GM21576 (cell line): ENCODE measurements around the gene PCDHGB7.
"Not testable (repeated sequence)": the region's sequence is repeated elsewhere in the genome, so short reads cannot be mapped to it uniquely, and the experiment has no call there.

Experiments
- ATAC-seq: cut with Tn5 transposase; IDR thresholded peaks from one replicate; pipeline ENCODE4 v1.9.1; 2021; ENCODE audit warnings: mild to moderate bottlenecking, moderate library complexity; ENCODE audit not compliant: unreplicated experiment

Gene PCDHGB7

DNA sequence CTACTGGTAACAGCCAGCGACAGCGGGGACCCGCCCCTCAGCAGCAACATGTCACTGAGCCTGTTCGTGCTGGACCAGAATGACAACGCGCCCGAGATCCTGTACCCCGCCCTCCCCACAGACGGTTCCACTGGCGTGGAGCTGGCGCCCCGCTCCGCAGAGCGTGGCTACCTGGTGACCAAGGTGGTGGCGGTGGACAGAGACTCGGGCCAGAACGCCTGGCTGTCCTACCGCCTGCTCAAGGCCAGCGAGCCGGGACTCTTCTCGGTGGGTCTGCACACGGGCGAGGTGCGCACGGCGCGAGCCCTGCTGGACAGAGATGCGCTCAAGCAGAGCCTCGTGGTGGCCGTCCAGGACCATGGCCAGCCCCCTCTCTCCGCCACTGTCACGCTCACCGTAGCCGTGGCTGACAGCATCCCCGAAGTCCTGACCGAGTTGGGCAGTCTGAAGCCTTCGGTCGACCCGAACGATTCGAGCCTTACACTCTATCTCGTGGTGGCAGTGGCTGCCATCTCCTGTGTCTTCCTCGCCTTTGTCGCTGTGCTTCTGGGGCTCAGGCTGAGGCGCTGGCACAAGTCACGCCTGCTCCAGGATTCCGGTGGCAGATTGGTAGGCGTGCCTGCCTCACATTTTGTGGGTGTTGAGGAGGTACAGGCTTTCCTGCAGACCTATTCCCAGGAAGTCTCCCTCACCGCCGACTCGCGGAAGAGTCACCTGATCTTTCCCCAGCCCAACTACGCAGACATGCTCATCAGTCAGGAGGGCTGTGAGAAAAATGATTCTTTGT, 22.9 kb upstream of the PCDHGB7 start:
- not testable (repeated sequence) for ATAC-seq

DNA sequence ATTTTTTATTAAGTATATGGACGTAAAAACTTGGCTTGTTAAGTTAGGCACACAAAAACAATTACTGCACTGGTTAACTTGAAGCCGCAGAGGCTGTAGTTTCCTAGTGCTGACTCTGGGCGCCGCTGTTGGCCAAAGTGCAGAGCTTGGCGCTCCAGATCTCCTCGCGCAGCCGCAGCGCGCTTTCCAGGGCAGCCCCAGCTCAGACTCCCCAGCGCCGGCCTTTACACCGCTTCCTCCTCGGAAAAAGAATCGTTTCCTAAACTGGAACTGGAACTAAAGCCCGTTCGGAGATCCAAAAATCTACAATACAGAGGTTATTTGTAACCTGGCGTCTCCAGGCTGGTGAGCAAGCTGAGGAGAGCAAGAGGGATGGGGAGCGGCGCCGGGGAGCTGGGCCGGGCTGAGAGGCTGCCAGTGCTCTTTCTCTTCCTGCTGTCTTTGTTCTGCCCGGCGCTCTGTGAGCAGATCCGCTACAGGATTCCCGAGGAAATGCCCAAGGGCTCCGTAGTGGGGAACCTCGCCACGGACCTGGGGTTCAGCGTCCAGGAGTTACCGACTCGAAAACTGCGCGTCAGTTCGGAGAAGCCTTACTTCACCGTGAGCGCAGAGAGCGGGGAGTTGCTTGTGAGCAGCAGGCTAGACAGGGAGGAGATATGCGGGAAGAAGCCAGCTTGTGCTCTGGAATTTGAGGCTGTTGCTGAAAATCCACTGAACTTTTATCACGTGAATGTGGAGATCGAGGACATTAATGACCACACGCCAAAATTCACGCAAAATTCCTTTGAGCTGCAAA, 19.5 kb upstream of the PCDHGB7 start, which contains the start of gene PCDHGB5:
Gene PCDHGB5 (plus strand): TSS at position 192 of the 796 bp plus-strand sequence. CDS start 181 bp downstream, at position 373.
- peak; percentile 91 for ATAC-seq

DNA sequence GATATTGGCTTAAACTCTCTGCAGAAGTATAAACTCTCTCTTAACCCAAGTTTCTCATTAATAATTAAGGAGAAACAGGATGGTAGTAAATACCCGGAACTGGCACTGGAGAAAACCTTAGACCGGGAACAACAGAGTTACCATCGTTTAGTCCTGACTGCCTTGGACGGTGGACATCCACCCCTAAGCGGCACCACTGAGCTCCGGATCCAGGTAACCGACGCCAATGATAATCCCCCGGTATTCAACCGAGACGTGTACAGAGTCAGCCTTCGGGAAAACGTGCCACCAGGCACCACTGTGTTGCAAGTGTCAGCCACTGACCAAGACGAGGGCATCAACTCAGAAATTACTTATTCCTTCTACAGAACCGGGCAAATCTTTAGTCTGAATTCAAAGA, 18.9 kb upstream of the PCDHGB7 start:
- no peak for ATAC-seq

DNA sequence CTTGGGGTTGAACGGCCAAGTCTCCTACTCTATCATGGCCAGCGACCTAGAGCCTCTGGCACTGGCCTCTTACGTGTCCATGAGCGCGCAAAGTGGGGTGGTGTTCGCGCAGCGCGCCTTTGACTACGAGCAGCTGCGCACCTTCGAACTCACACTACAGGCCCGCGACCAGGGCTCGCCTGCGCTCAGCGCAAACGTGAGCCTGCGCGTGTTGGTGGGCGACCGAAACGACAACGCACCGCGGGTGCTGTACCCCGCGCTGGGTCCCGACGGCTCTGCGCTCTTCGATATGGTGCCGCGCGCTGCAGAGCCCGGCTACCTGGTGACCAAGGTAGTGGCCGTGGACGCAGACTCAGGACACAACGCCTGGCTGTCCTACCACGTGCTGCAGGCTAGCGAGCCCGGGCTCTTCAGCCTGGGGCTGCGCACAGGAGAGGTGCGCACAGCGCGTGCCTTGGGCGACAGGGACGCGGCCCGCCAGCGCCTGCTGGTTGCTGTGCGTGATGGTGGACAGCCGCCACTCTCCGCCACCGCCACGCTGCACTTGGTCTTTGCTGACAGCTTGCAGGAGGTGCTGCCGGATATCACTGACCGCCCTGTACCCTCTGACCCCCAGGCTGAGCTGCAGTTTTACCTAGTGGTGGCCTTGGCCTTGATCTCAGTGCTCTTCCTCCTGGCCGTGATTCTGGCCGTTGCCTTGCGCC, 17.8 kb upstream of the PCDHGB7 start:
- ATAC-seq = no peak

DNA sequence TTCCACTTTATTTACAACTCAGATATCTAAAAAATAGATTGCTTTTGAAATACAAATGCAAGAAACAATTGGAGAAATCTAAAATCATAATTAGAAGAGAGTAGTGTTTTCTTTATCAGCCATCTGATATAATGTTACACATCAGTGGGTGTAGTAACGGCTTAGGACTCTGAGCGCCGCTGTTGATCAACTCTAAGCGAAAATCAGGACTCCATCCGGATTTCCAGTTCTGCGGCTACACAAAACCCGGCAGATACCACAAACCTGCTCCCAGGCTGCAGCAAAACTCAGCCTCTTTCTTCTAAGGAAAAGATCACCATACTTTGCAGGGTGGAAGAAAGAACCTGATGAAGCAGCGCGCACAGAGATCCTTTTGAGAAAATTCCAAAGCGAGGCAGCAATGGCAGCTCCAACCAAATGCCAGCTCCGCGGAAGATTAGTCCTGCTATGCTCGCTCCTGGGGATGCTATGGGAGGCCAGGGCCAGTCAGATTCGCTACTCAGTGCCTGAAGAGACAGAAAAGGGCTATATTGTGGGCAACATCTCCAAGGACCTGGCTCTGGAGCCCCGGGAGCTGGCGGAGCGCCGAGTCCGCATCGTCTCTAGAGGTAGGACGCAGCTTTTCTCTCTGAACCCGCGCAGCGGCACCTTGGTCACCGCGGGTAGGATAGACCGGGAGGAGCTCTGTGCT, 14.8 kb upstream of the PCDHGB7 start, which contains the start of gene PCDHGA9:
Gene PCDHGA9 (plus strand): TSS at position 226 of the 691 bp plus-strand sequence. CDS start 175 bp downstream, at position 401.
- no peak for ATAC-seq

DNA sequence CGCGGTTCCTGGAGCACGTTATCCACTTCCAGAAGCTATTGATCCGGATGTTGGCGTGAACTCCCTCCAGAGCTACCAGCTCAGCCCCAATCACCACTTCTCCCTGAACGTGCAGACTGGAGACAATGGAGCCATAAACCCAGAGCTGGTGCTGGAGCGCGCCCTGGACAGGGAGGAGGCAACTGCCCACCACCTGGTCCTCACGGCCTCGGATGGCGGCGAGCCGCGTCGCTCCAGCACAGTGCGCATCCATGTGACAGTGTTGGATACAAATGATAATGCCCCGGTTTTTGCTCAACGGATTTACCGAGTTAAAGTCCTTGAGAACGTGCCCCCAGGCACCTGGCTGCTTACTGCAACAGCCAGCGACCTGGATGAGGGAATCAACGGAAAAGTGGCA, 14.1 kb upstream of the PCDHGB7 start:
- ATAC-seq = no peak

DNA sequence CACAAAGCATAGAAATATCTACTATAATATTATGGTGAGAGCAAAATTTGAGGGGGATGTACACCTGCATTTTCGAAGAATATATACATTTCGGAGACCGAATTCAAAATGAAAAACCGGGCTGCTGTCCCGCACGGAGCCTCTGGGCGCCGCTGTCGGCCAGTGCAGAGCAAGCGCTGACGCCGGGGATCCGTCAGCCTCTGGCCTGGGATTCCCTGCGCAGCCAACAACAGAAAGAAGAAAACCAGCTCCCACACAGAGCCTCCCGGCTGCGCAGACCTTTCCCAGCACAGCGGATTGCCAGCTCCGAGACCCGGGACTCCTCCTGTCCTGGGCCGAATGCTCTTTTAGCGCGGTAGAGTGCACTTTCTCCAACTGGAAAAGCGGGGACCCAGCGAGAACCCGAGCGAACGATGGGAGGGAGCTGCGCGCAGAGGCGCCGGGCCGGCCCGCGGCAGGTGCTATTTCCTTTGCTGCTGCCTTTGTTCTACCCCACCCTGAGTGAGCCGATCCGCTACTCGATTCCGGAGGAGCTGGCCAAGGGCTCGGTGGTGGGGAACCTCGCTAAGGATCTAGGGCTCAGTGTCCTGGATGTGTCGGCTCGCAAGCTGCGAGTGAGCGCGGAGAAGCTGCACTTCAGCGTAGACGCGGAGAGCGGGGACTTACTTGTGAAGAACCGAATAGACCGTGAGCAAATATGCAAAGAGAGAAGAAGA, 9.5 kb upstream of the PCDHGB7 start, which contains the start of gene PCDHGB6:
Gene PCDHGB6 (plus strand): TSS at position 232 of the 716 bp plus-strand sequence. CDS start 182 bp downstream, at position 414.
- not testable (repeated sequence) for ATAC-seq

DNA sequence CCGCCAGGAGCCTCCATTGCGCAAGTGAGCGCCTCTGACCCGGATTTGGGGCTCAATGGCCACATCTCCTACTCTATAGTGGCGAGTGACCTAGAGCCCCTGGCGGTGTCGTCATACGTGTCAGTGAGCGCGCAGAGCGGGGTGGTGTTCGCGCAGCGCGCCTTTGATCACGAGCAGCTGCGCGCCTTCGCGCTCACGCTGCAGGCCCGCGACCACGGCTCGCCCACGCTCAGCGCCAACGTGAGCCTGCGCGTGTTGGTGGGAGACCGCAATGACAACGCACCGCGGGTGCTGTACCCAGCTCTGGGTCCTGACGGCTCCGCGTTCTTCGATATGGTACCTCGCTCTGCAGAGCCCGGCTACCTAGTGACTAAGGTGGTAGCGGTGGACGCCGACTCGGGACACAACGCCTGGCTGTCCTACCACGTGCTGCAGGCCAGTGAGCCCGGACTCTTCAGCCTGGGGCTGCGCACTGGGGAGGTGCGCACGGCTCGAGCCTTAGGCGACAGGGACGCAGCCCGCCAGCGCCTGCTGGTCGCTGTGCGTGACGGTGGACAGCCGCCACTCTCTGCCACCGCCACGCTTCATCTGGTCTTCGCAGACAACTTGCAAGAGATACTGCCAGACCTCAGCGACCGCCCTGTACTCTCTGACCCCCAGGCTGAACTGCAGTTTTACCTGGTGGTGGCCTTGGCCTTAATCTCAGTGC, 7.7 kb upstream of the PCDHGB7 start:
- ATAC-seq = no peak

DNA sequence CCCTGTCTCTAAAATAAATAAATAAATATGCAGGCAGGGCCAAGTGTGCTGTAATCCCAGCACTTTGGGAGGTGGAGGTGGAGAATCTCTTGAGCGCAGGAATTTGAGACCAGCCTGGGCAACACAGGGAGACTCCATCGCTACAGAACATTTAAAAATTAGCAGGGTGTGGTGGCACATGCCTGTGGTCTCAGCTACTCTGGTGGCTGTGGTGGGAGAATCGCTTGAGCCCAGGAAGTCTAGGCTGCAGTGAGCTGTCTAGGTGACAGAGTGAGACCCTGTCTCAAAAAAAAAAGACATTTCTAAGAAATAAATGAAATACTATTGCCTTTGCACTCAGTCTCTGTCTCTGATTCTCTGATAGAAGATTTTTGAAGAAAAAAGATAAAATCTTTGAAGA, 5.9 kb upstream of the PCDHGB7 start:
- ATAC-seq = no peak

DNA sequence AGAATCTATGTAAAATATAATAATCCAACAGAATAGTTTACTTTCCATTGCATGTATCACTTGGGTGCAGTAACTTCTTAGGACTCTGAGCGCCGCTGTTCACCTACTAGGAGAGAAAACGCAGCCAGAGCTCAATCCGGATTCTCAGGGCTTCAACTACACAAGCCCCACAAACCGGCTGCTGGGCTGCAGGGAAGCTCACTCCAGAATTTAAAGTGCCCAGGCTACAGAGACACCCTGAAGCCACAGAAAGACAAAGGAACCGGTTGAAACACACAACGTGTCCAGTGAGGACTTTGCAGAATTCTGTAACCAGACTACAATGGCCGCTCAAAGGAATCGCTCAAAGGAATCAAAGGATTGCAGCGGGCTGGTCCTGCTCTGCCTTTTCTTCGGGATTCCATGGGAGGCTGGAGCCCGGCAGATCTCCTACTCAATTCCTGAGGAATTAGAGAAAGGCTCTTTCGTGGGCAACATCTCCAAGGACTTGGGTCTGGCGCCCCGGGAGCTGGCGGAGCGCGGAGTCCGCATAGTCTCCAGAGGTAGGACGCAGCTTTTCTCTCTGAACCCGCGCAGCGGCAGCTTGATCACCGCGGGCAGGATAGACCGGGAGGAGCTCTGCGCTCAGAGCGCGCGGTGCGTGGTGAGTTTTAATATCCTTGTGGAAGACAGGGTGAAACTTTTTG, 4.5 kb upstream of the PCDHGB7 start, which contains the start of gene PCDHGA10:
Gene PCDHGA10 (plus strand): TSS at position 134 of the 686 bp plus-strand sequence. CDS start 189 bp downstream, at position 323.
- ATAC-seq = peak; percentile 83

DNA sequence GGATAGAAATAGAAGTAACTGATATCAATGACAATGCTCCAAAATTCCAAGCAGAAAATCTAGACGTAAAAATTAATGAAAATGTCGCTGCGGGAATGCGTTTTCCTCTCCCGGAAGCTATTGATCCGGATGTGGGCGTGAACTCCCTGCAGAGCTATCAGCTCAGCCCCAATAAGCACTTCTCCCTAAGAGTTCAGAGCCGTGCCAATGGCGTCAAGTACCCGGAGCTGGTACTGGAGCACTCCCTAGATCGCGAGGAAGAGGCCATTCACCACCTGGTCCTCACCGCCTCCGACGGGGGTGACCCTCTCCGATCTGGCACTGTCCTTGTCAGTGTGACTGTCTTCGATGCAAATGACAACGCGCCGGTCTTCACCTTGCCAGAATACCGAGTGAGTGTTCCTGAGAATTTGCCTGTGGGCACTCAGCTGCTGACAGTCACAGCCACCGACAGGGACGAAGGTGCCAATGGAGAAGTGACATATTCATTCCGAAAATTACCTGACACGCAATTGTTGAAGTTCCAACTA, 3.9 kb upstream of the PCDHGB7 start:
- no peak for ATAC-seq

DNA sequence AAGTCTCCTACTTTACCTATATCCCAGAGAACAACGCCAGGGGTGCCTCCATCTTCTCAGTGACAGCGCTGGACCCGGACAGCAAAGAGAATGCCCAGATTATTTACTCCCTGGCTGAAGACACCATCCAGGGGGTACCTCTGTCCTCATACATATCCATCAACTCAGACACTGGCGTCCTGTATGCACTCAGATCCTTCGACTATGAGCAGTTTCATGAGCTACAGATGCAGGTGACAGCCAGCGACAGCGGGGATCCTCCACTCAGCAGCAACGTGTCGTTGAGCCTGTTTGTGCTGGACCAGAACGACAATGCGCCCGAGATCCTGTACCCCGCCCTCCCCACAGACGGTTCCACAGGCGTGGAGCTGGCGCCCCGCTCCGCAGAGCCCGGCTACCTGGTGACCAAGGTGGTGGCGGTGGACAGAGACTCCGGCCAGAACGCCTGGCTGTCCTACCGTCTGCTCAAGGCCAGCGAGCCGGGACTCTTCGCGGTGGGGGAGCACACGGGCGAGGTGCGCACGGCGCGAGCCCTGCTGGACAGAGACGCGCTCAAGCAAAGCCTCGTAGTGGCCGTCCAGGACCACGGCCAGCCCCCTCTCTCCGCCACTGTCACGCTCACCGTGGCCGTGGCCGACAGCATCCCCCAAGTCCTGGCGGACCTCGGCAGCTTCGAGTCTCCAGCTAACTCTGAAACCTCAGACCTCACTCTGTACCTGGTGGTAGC, 2.8 kb upstream of the PCDHGB7 start:
- ATAC-seq = not testable (repeated sequence)

DNA sequence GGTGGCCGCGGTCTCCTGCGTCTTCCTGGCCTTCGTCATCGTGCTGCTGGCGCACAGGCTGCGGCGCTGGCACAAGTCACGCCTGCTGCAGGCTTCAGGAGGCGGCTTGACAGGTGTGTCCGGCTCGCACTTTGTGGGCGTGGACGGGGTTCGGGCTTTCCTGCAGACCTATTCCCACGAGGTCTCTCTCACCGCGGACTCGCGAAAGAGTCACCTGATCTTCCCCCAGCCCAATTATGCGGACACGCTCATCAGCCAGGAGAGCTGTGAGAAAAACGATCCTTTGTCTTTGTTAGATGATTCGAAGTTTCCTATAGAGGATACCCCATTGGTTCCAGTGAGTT, 2.2 kb upstream of the PCDHGB7 start:
- not testable (repeated sequence) for ATAC-seq

DNA sequence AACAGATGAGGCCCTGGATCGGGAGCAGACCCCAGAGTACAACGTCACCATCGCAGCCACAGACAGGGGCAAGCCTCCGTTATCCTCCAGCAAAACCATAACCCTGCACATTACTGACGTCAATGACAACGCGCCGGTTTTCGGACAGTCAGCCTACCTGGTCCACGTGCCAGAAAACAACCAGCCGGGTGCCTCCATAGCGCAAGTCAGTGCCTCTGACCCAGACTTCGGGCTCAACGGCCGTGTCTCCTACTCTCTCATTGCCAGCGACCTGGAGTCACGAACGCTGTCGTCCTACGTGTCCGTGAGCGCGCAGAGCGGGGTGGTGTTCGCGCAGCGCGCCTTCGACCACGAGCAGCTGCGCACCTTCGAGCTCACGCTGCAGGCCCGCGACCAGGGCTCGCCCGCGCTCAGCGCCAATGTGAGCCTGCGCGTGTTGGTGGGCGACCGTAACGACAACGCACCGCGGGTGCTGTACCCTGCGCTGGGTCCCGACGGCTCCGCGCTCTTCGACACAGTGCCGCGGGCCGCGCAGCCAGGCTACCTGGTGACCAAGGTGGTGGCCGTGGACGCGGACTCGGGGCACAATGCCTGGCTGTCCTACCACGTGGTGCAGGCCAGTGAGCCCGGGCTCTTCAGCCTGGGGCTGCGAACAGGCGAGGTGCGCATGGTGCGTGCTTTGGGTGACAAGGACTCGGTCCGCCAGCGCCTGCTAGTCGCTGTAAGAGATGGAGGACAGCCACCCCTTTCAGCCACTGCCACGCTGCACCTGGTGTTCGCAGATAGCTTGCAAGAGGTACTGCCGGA, 1.8 kb downstream of the PCDHGB7 start:
- no peak for ATAC-seq

DNA sequence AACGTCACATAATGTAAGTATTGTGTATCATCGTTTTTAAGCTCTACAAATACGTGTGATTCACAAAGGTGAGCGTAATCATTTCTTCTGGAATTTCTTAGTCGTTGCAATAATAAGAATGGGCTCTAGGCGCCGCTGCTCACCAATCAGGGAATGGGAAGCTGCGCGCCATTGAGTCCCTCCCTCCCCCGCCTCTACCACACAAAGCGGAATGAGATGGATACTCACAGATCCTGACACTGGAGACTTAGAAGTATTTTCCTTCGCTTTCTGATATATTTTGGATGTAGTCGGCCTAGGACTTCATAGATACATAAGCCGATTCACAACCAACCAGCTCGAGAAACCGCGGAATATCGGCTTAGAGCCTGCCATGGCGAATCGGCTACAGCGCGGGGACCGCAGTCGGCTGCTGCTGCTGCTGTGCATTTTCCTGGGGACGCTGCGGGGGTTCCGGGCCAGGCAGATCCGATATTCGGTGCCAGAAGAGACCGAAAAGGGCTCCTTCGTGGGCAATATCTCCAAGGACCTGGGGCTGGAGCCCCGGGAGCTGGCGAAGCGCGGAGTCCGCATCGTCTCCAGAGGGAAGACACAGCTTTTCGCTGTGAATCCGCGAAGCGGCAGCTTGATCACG, 3.5 kb downstream of the PCDHGB7 start, which contains the start of gene PCDHGA11:
Gene PCDHGA11 (plus strand): TSS at position 197 of the 634 bp plus-strand sequence. CDS start 177 bp downstream, at position 374.
- ATAC-seq = peak; percentile 43

DNA sequence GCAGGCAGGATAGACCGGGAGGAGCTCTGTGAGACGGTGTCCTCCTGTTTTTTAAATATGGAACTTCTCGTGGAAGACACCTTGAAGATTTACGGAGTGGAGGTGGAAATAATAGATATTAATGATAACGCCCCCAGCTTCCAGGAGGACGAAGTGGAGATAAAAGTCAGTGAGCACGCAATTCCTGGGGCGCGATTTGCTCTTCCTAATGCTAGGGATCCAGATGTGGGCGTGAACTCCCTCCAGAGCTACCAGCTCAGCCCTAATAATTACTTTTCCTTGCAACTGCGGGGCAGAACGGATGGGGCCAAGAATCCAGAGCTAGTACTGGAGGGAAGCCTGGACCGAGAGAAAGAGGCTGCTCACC, 4.0 kb downstream of the PCDHGB7 start:
- no peak for ATAC-seq
